NCI-H1417 treated with DMSO at 0.1 percent for 48 hours (cell line): ENCODE data around the gene CLEC9A.

Experiments
- DNase-seq: peaks from one replicate; lab custom pipeline; 2025; lab: John Stamatoyannopoulos, UW

Gene CLEC9A

DNA sequence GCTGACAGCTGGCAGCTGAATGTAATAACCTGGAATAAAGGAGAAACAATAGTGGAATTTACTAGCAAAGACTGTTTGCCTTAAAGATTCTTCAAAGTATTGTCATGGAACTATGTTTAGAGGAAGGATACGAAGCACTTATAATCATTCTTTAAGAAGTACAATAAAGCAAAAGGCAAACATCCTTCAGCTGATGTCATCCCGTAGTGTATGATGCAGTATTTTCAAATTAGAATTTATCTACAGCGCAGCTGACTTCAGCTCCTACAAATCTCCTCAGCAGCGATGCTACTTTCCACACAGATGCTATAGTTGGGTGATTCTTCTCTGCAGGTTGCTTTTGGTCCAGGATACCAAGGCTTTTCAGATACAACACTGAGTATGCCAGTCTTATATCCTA lies 36.8 kb downstream of the CLEC9A start:
- no peak for DNase-seq

DNA sequence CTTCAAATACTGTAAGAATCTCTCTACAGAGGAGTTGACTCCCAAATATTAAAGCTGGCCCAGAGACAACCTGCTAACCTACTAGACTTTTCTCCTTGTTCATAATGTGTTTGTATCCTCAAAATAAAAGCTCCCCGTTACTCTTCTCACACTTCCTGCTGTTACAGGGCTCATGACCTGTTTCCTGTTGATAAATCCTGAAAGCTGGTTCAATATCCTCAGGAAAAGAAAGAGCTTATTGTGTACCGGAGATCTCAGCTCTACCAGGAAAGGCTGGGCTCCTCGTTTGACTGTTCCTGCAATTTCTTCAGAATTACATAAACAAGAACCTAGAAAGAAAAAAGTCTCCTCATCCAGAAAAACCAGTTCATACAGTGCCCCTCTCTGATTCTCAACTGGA lies 37.5 kb downstream of the CLEC9A start:
- no peak for DNase-seq

DNA sequence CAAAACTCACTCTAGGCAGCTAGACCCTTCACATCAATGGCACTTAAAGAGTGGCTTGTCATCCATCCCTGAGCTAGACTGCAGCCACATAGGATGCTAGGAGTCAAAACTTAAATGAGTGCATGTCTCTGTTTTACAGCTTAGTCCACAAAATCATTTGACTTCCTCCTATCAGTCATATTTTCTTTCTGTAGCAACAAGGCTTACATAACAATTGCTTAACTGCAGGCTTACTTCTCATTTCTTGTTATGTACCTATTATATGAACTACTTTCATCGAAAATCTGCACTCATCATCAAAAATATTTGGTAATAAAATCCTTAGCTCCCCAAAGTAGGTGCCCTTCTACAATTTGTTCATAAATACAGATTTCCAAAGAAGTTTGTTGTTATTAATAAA lies 38.2 kb downstream of the CLEC9A start:
- no peak for DNase-seq

DNA sequence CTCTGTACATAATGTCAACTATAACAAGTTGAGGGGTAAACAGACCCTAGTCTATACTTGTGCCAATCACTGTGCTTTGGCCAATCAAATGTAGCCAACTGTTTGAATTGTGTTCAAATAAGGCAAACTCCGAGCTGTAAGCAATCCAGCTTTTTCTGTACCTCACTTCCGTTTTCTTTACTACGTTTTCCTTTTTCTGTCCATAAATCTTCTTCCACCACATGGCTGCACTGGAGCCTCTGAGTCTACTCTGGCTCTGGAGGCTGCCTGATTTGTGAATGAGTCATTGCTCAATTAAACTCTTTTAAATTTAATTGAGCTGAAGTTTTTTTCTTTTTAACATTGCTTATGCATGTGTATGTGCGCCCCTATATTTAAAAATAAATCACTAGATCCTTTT lies 38.6 kb downstream of the CLEC9A start:
- no peak for DNase-seq

DNA sequence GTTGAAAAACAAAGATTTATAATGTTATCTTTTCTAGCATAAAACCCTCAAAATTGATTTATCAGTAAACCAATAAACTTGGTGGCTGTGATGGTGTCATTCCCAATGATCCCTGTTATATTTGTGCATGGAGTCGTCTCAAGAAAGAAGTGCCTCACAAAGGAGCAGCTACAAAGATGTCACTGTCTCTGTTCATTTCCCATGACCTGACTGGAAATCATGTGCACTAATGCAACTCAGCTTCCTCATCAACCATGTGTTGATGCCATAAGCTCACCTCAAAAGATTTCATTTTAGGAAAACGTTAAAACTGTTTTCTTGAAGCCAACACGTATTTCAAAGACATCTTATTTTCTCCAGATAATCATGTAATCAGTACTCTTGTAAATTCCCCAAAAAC lies 39.5 kb downstream of the CLEC9A start:
- no peak for DNase-seq

DNA sequence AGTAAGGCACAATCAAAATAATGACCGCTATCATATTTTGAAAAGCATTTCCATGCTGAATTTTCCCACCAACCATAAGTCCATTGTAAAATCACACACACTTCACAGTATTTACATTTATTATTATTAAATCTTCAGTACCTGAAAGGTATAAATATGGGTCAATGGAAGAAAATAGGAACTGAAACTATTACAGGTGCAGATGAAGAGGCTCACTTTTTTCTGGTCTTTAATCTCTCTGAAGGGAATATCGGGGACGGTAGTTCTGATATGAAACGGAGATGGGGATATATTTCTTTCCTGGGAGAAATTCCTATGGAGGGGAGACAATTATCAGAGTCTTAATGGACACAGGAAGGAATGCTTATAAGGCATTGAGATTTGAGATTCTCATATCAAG lies 39.9 kb downstream of the CLEC9A start:
- DNase-seq: no peak

DNA sequence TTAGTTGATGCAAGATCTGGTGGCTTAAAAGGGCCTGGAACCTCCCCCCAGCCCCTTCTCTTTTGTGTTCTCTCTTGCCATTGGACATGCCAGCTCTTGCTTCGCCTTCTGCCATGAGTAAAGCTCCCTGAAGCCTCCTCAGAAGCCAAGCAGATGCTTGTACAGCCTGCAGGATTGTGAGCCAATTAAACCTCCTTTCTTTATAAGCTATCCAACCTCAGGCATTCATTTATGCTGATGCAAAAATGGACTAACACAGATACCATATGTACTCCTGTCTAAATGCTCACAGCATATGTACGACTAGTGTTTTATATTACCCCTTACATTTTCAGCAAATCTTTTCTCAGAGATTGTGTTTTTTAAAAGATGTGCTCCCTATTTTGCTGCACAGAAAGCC lies 41.6 kb downstream of the CLEC9A start:
- no peak for DNase-seq

DNA sequence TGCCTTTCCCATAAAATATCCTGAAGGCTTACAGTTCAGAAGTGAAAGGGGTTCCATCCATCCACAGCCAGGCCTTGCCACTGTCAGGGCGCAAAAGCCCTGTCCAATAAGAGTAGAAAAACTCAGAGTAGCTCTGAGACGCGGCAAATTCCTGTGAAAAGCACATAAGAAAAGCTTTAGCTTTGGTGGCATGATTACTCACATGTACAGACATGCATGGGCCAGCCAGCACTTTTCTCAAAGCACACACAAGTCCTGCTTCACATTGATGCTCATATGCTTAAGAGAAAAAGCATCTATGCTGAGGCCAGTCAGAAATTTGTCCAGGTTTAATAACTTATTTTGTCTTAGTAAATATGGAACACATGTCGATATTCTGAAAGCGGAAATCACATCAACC lies 42.8 kb downstream of the CLEC9A start:
- no peak for DNase-seq

DNA sequence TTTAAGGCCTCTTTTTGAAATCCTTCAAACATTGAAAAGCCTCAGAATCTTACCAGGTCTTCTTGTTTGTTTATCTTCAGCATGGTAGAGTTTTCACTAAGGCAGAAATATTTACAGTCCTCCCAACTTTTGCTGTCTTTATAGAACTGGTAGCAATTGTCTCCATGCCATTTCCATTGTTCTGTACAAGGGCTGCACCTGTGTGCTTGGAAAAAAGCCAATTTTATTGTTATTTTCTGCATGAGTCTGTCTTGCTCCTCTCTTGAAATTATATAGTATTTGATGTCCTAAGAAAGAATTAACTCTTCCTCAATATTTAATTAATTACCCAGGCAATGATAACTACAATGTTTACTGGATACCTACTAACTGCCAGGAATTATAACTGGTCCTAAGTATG lies 45.0 kb downstream of the CLEC9A start:
- DNase-seq: peak; percentile 10

DNA sequence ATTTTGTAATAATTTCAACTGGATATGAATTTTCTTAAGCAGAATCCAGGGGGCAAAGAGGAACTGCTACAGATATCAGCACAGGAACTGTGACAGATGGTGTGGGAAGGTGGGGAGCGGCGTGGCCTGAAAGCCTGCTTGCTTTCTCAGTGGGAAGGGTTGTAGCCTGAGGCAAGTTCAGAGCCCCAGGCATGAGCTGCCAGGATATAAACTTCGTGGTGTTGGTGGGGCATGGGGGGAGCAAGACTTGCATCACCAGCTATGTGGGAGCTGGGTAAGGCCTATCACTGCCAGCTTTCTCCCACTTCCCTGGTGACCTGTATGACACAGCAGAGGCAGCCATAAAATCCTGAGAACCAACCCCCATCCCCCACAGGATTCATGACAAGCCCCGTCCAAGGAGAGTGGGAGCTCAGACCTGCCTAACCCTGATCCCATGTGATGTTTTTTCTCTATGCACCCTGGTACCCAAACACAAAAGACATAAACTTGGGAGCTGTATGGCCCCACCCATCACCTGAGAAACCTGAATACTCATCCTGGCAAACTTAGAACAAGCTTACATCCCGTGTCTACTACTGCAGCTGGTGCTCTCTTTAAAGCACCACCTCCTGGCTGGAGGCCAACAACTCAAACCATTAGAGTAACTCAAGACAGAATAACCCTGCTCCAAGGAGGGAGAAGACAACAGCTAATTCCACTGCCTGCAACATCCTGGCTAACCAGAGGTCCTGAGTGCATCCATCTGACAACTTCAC lies 51.8 kb downstream of the CLEC9A start:
- DNase-seq: no peak

DNA sequence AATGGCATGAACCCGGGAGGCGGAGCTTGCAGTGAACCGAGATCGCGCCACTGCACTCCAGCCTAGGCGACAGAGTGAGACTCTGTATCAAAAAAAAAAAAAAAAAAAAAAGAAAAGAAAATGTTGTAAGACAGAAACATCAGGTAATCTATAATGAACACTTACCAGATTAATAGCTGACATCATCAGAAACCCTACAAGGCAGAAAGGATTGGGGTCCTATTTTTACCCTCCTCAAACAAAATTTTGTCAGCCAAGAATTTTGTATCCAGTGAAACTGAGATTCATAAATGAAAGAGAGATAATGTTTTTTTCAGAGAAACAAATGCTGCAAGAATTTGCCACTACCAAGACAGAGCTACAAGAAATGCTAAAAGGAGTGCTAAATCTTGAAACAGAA lies 54.3 kb downstream of the CLEC9A start:
- no peak for DNase-seq

DNA sequence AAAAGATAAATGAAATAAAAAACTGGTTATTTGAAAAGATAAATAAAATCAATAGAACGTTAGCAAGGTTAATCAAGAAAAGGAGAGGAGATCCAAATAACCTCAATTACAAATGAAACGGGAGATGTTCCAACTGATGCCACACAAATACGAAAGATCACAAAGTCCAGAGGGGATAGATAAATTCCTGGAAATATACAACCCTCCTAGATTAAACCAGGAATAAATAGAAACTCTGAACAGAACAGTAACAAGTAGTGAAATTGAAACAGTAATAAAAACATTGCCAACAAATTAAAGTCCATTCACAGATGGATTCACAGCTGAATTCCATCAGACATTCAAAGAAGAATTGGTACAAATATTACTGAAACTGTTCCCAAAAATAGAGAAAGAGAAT lies 55.9 kb downstream of the CLEC9A start:
- no peak for DNase-seq

DNA sequence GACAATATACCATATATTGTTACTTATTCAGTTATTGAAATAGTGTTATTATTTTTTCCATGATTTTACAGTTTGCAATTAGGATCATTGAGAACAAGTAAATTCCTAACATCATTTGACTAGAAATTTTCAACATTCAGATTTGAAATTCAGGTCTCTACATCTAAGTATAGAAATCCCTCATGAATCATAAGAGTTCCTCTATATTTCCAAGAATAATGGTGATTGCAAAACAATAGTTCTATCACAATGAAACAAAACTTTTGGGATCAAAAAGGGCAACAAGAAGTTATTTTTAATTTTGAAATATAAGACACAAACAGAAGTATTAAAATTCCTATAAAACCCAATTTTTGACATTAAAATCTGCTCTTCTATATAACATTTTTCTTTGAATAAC lies 57.5 kb downstream of the CLEC9A start:
- DNase-seq: no peak

DNA sequence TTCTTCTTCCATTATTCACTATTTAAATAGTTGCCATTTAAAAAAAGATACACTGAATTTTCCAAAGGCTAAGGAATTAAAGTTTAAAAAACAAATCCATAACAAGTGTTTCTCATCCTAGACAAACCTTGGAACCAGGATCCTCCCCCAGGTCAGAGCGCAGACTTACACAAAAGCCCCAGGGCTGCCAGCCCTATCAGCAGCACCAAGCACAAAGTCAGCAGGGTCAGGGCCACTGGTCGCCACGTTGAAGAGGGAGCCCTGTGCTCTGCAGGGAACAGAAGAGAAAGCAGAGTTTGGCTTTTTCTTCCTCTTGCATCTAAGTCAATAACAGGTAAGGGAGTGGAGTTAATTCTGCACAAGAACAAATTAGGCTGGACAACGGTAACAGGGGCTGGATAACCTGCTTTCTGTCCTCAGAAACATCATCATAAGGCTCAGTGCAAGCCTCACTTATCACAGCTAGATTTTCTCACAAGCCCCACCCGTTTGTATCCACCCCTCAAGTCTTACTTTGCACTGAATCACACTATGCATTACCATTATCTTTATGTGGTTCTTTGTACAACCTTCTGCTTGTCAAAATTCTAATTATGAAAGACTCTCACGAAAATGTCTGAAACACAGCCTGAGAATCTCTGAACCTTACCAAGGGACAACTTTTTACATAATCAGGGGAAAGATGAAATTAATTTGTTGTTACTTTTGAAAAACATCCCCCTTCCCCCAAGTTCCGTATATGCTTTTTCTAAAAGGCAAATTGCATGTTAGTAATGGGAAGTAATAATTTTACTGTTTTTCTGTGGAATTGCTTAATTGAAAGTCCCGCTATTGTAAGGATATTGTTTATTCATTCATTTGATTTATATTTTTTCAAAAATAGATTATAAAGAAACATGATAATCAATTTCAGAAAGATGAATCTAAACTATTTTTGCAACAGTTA lies 58.7 kb downstream of the CLEC9A start:
- DNase-seq: no peak

DNA sequence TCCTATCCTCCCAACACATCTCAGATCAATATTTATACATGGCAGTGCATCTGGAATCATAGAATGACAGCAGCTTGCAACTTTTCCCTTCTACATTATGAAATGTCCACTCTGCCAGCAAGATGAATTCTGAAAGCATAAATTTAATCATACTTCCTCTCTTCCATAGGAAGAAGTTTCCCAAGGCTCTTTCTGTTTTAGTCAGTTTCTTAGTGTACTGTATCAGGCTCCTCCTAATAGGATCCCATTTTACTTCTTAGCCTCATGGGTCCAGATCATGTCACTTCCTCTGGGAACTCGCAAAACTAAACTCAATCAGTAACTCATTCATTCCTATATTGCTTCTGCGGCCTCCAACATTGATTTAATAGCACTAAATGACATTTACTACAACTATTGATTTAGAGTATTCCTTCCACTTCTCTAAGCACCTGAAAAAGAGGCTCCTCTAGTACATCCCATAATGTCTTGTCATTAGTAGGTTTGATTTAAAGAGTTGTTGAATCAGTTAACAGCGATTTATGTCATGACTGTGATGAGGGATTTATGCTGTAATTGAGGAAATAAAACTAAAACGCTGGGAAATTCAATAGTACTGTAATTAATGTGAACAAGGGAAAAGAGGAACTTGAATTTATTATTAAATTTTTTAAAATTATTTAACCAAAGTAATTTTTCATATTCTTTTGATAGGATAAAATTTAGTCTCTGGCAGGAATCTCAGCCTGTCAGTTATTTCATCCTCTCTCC lies 64.3 kb downstream of the CLEC9A start:
- DNase-seq: no peak

DNA sequence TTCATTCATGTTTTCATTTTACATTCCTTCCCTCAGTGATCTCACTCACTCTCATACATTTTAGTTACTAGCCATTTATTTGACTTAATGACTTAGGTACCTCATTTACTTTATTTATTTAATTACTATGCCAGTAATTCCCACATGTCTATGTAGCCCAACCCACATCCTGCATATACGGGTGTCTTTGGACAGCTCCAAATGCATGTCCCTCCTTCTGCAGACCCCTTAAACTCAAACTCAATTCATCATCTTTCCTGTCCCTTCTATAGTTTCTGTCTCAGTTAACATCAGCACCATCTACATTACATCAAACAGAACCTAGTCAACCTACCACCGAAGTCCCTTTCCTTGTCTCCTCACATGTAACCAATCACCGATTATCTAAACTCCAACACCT lies 65.5 kb downstream of the CLEC9A start:
- DNase-seq: no peak

DNA sequence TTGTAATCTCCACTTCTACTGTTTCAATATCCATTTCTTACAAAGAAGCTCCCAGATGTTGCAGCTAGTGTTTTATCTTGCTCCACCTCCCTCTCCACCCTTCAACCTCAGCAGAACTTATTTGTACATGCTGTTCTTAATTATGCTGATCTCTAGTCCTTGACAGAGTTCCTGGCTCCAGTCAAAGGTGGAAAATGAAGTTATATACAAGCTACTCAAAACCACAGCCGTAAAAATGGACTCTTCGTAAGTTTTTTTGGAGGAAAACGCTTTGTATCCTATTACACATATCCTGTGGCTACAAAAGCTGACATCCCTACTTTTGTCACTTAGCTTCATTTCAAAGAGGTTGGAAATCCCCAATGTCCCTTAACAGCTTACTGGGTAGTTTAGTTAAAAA lies 67.0 kb downstream of the CLEC9A start:
- no peak for DNase-seq

DNA sequence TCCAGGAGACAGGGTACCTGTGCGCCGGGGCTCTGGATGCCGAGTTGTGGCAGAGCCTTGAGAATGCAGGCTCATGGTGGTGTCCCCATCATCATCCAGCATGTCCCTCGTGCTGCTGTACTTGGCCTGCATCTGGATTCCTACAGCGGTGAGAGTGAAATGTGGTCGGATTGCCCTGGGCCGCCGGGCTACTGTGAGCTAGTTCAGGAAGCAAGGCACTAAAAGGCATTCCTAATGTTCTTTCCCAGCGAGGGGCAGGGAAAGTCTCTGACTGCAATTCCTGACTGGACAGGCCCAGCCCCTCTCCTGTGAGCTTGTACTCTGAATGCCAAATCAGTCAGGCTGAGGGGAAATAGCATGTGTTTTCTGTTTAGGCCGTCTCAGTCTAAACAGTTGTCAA lies 68.3 kb downstream of the CLEC9A start, which contains the start of gene CLEC1A:
Gene CLEC1A, minus strand, starts transcription at position 195 of the 400 bp plus-strand sequence. Its CDS starts 63 bp downstream, at position 132.
- no peak for DNase-seq

DNA sequence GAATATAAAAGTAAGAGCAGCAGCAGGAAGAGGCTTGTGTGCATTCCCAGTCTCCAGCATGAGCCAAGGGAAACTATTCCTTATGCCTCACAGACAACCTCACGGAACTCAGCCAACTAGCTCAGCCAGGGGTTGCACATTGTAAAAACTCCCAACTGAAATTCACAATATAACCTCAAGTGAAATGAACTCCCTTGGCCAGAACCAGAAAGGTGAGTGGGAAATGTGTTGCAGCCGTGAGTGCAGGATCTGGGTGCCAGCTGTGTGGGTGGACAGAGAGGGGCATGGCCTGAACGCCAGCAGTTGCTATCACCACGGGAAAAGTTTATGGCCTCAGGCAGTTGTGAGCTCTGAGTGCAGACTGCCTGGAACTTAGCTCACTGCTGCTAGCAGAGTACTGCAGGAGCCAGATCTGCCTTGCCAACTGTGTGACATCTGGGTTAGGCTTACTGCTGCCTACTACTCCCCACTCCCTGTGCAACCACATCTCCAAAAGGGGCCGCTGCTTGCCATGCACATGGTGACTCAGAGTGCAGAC lies 70.6 kb downstream of the CLEC9A start:
- DNase-seq: no peak

DNA sequence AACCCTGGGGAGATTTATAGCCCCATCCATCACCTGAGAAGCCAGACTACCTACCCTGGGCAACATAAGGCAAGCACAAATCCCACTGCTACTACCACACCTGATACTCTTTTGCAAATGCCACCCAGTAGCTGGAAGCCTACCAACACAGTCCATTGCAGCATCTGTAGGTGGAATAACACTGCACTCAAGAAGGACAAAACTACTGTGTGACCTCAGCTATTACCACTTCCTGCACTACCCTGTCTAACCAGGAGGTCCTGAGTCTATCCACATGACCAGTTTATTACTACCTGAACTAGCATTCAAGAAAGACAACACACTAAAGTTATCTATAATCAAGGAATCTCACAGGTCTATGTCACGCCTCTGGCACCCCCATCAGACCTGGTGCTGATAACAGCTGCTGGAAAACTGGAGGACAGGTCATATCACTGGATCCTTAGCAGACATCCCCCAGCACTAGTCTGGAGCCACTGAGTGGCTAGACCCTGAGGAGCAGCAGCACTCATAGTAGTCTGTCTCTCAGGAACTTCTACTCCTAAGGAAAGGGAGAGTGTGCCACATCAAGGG lies 71.3 kb downstream of the CLEC9A start:
- DNase-seq: no peak

DNA sequence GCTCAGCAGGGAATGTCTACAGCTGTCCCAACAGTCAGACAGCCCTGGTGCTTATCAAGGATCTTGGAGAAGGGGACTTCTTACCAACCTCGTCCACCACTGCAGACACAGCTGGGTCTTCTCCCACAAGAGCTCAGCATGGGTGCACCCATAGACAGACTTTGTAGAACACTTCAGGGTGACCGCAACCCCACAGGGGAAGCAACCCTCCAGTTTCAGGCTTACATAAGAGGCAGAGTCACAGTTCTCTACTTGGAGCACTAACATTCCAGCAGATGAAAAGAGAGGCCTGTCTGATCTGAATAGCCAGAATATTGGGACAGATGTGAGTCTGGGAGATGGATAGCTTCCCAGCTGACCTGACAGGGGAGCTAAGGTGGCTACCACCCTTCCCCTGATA lies 71.8 kb downstream of the CLEC9A start:
- DNase-seq: no peak
